DOHH2 (cell line): ENCODE results near the gene ZNF408.
"Not testable (repeated sequence)": the region's sequence is repeated elsewhere in the genome, so short reads cannot be mapped to it uniquely, and the experiment has no call there.

Experiments used
- H3F3A ChIP-seq: fragments of 200-600 bp; sonication (generic), shearing (Covaris generic); 2 replicates; pipeline ENCODE4 v1.6.0; 2016; ENCODE audit warnings: antibody characterized with exemption, mild to moderate bottlenecking; ENCODE audit not compliant: control insufficient read depth, insufficient read depth
- H3K27ac ChIP-seq: fragments of 200-600 bp; sonication (generic); 2 replicates; pipeline ENCODE4 v1.5.1; 2014; ENCODE audit warnings: low read depth, mild to moderate bottlenecking, low read length, moderate library complexity
- H3K27me3 ChIP-seq: fragments of 200-600 bp; sonication (generic); 2 replicates; pipeline ENCODE4 v1.6.1; 2014; ENCODE audit warnings: mild to moderate bottlenecking, low read length, mixed read lengths; ENCODE audit not compliant: control insufficient read depth
- H3K36me3 ChIP-seq: fragments of 200-600 bp; sonication (generic); 2 replicates; pipeline ENCODE4 v1.6.1; 2014; ENCODE audit warnings: mild to moderate bottlenecking, low read length, moderate library complexity, mixed read lengths; ENCODE audit not compliant: control insufficient read depth
- H3K4me1 ChIP-seq: fragments of 200-600 bp; sonication (generic); 2 replicates; pipeline ENCODE4 v1.6.1; 2014; ENCODE audit warnings: mild to moderate bottlenecking, low read length, mixed read lengths; ENCODE audit not compliant: control insufficient read depth
- H3K4me2 ChIP-seq: fragments of 200-600 bp; sonication (generic); 2 replicates; pipeline ENCODE4 v1.6.0; 2014; ENCODE audit warnings: mild to moderate bottlenecking, low read length, moderate library complexity
- H3K4me3 ChIP-seq: fragments of 200-600 bp; sonication (generic); 2 replicates; pipeline ENCODE4 v1.5.1; 2014; ENCODE audit warnings: mild to moderate bottlenecking, low read length, mixed read lengths
- H3K79me2 ChIP-seq: fragments of 200-600 bp; sonication (generic); 2 replicates; pipeline ENCODE4 v1.6.1; 2014; ENCODE audit warnings: mild to moderate bottlenecking, low read length, mixed read lengths; ENCODE audit not compliant: control insufficient read depth
- H3K9me2 ChIP-seq: fragments of 200-600 bp; sonication (generic); replicated peaks from 2 replicates; pipeline ENCODE4 v1.6.1; 2014; ENCODE audit warnings: mild to moderate bottlenecking, low read length, mixed read lengths; ENCODE audit not compliant: control insufficient read depth
- H3K9me3 ChIP-seq: fragments of 200-600 bp; sonication (generic); 2 replicates; pipeline ENCODE4 v1.6.1; 2014; ENCODE audit warnings: antibody characterized with exemption, low read length, mixed read lengths; ENCODE audit not compliant: control insufficient read depth, insufficient read depth
- H4K20me1 ChIP-seq: fragments of 200-600 bp; sonication (generic); 2 replicates; pipeline ENCODE4 v1.6.0; 2014; ENCODE audit warnings: low read depth, mild to moderate bottlenecking, antibody characterized with exemption, low read length, moderate library complexity; ENCODE audit not compliant: control insufficient read depth, insufficient read depth
- CTCF ChIP-seq: fragments of 200-600 bp; sonication (generic); IDR thresholded peaks from one replicate; pipeline ENCODE4 v1.5.1; 2014; ENCODE audit warnings: antibody characterized with exemption, mild to moderate bottlenecking, low read depth, low read length; ENCODE audit not compliant: poor library complexity, severe bottlenecking
- EZH2phosphoT487 ChIP-seq: fragments of 200-600 bp; sonication (generic); IDR thresholded peaks from 2 replicates; pipeline ENCODE4 v1.6.1; 2017; ENCODE audit warnings: borderline replicate concordance, mild to moderate bottlenecking, antibody characterized with exemption, low read length, moderate library complexity, mixed read lengths

The ZNF408 gene

DNA sequence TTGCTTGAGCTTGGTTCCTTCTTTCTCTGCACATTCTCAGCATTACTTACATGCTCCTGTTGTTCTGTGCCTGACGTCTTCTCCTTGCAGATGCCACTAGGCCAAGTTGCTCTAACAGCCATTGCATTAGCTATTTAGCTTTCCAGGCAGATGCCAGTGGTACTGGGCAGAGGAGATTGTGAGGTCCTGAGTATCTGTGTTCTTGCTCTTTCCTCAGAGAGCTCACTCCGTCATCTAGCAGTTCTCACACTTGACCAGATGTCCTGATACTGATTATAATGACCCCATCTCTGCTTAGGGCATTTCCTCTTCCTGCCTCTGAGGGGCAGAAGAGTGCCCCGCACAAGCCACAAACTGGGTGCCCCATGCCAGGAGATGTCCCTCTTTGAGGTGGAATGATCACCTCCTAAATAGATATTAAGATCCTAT is 31.1 kb upstream of the ZNF408 start:
- H4K20me1 ChIP-seq, result no peaks in the 10 kb centered on the region
- H3K79me2 ChIP-seq, result no peaks in the 10 kb centered on the region
- H3K9me2 ChIP-seq, result no peaks in the 10 kb centered on the region
- peaks cover 60% of the 10 kb centered on the region for H3K36me3 ChIP-seq
- no peak overlapping the region for H3K4me3 ChIP-seq
- no peaks in the 10 kb centered on the region for H3F3A ChIP-seq
- H3K4me1 ChIP-seq, result peaks cover 11% of the 10 kb centered on the region
- H3K27me3 ChIP-seq, result no peaks in the 10 kb centered on the region
- no peaks in the 10 kb centered on the region for H3K9me3 ChIP-seq
- H3K27ac ChIP-seq, result no peak overlapping the region
- H3K4me2 ChIP-seq, result no peak overlapping the region
- TF ChIP-seq EZH2phosphoT487 (no peak), CTCF (peak; percentile 48)

DNA sequence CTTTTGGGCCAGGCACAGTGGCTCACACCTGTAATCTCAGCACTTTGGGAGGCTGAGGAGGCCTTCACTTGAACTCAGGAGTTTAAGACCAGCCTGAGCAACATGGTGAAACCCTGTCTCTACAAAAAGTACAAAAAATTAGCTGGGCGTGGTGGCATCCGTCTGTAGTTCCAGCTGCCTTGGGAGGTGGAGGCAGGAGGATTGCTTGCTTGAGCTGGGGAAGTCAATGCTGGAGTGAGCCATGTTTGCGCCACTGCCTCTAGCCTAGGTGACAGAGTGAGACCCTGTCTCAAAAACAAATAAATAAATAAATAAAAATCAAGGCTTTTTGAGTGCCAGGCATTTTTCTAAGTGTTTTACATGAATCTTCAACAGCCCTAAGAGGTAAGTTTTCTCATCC is 30.3 kb upstream of the ZNF408 start:
- not testable (repeated sequence) for H3K27ac ChIP-seq

GRCh38 chr11:46671958-46672315 is 28.9 kb upstream of the ZNF408 start:
- Histone ChIP-seq H3K9me3 (no peaks in the 10 kb centered on the region), H4K20me1 (no peaks in the 10 kb centered on the region), H3K9me2 (no peaks in the 10 kb centered on the region), H3K79me2 (no peaks in the 10 kb centered on the region), H3K36me3 (peaks cover 52% of the 10 kb centered on the region), H3K27ac (no peak overlapping the region), H3K4me2 (no peak overlapping the region), H3K27me3 (no peaks in the 10 kb centered on the region), H3K4me3 (no peak overlapping the region), H3K4me1 (peaks cover 29% of the 10 kb centered on the region), H3F3A (no peaks in the 10 kb centered on the region)
- TF ChIP-seq EZH2phosphoT487, result no peak
- no peak for TF ChIP-seq CTCF

More for the DNA sequence above, 30.3 kb upstream of the ZNF408 start:
- H3F3A ChIP-seq, H3K27me3 ChIP-seq, H3K4me3 ChIP-seq, H3K4me2 ChIP-seq, H4K20me1 ChIP-seq, H3K9me2 ChIP-seq, H3K9me3 ChIP-seq, H3K79me2 ChIP-seq: not testable (repeated sequence)
- peaks cover 58% of the 10 kb centered on the region for H3K36me3 ChIP-seq
- peaks cover 19% of the 10 kb centered on the region for H3K4me1 ChIP-seq

DNA sequence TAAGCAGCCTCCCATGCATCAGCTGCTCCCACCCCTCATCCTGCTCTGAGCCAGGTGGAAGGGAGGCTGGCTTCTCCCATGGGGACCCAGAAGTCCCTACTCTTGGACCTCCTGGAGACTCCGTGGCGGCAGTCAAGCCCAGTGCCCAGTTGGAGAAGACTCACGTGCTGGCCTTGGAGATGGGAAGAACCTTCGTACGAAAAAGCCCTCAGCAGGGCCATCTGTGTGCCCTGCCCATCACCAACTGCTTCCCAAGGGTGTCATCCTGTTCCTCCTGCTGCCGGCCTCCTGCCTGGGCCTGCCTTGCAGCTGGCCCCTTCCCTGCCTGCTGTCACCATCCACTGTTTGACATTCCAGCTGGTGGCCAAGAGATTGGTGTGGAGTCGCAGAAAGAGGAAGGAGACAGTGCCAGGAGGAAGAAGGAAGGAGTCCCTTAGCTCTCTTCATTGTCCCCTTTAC is 28.4 kb upstream of the ZNF408 start:
- no peaks in the 10 kb centered on the region for H3K27me3 ChIP-seq
- TF ChIP-seq EZH2phosphoT487 (no peak), CTCF (no peak)

More for the DNA sequence above, 28.4 kb upstream of the ZNF408 start:
- Histone ChIP-seq H3K4me2 (no peak overlapping the region), H3K4me1 (peaks cover 34% of the 10 kb centered on the region), H3K9me2 (no peaks in the 10 kb centered on the region), H3K4me3 (no peak overlapping the region), H3K79me2 (no peaks in the 10 kb centered on the region), H3K27ac (no peak overlapping the region), H3F3A (no peaks in the 10 kb centered on the region), H4K20me1 (no peaks in the 10 kb centered on the region), H3K36me3 (peaks cover 56% of the 10 kb centered on the region), H3K9me3 (no peaks in the 10 kb centered on the region)
